Measurements from ENCODE around the gene PANK2. TPM values are rescaled to one million over a fixed set of nuclear protein-coding genes. Genes with fewer than 3 reads are reported as not detected.
"Not testable (repeated sequence)": the region's sequence is repeated elsewhere in the genome, so short reads cannot be mapped to it uniquely, and the experiment has no call there.

Gene PANK2
- total RNA-seq, 2 experiments from 2014 or later: 76.6 to 80.1 TPM

- Mint-ChIP-seq H3K36me3 (peaks cover 49% of the 10 kb centered on the region), H3K4me1 (peaks cover 3% of the 10 kb centered on the region)
- POLR2A ChIA-PET: no interaction called here
These were observed 80.8 kb downstream of the PANK2 start for GRCh38 chr20:3970016-3970415.

DNA sequence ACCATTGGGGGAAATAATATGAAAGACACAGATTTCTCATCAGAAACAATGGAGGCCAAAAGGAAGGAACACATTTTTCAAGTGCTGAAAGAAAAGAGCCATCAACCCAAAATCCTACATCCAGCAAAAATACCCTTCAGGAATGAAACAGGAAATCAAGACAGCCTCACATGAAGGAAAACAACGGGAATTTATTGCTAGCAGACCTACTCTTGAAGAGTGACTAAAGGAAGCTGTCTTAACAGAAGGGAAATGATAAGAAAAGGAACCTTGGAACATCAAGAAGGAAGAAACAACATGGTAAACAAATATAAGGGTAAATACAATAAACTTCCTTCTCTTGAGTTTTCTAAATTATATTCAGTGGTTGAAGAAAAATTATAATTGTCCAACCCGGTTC is 82.0 kb downstream of the PANK2 start:
- DNase-seq (no peak), ATAC-seq (ENCODE audit: low read depth) (no peak)
- POLR2A ChIA-PET: no interaction called here
- peaks cover 50% of the 10 kb centered on the region for H3K36me3 Mint-ChIP-seq
- no peak overlapping the region for H3K4me3 Mint-ChIP-seq
- H3K9me3 Mint-ChIP-seq: no peaks in the 10 kb centered on the region
- H3K27ac Mint-ChIP-seq: no peak overlapping the region
- H3K4me1 Mint-ChIP-seq: peaks cover 3% of the 10 kb centered on the region
- H3K27me3 Mint-ChIP-seq: no peaks in the 10 kb centered on the region

More at GRCh38 chr20:3970016-3970415, 80.8 kb downstream of the PANK2 start:
- ATAC-seq (ENCODE audit: low read depth) (no peak), DNase-seq (no peak)
- Mint-ChIP-seq H3K27ac (no peak overlapping the region), H3K4me3 (no peak overlapping the region), H3K9me3 (no peaks in the 10 kb centered on the region), H3K27me3 (no peaks in the 10 kb centered on the region)

- ATAC-seq (ENCODE audit: low read depth): no peak
- Mint-ChIP-seq H3K27me3 (no peaks in the 10 kb centered on the region), H3K9me3 (no peaks in the 10 kb centered on the region), H3K36me3 (peaks cover 48% of the 10 kb centered on the region), H3K4me3 (no peak overlapping the region), H3K27ac (no peak overlapping the region), H3K4me1 (peaks cover 3% of the 10 kb centered on the region)
- POLR2A ChIA-PET: no interaction called here
- no peak for DNase-seq
These were observed 83.0 kb downstream of the PANK2 start for GRCh38 chr20:3972161-3972560.

- H3K27ac Mint-ChIP-seq; ATAC-seq (ENCODE audit: low read depth); DNase-seq; H3K4me1 Mint-ChIP-seq; H3K27me3 Mint-ChIP-seq; POLR2A ChIA-PET; H3K9me3 Mint-ChIP-seq; H3K4me3 Mint-ChIP-seq: not testable (repeated sequence)
- H3K36me3 Mint-ChIP-seq: peaks cover 43% of the 10 kb centered on the region
These were observed 83.4 kb downstream of the PANK2 start for GRCh38 chr20:3972631-3973030.

DNA sequence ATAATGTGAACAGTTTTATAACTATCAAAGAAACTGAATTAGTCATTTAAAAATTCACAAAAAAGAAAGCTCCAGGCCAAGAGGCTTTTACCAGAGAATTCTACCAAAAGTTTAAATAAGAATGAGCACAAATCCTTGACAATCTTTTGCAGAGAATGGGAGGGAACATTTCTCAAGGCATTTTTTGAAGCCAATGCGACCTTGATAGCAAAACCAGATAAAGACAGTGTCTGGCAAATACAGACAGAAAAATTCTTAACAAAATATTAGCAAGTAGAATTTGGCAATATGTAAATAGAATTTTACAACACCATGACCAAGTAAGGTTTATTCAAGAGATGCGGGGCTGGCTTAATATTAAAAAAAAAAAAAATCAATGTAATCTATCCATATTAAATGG is 84.5 kb downstream of the PANK2 start:
- Mint-ChIP-seq H3K4me1 (peaks cover 1% of the 10 kb centered on the region), H3K4me3 (no peak overlapping the region), H3K27me3 (no peaks in the 10 kb centered on the region), H3K27ac (no peak overlapping the region), H3K36me3 (peaks cover 39% of the 10 kb centered on the region), H3K9me3 (no peaks in the 10 kb centered on the region)
- DNase-seq: no peak
- POLR2A ChIA-PET: no interaction called here
- no peak for ATAC-seq (ENCODE audit: low read depth)

- POLR2A ChIA-PET: no interaction called here
- ATAC-seq (ENCODE audit: low read depth) (no peak), DNase-seq (no peak)
- Mint-ChIP-seq H3K27me3 (no peaks in the 10 kb centered on the region), H3K4me3 (no peak overlapping the region), H3K27ac (no peak overlapping the region), H3K9me3 (no peaks in the 10 kb centered on the region), H3K4me1 (peaks cover 19% of the 10 kb centered on the region), H3K36me3 (peaks cover 24% of the 10 kb centered on the region)
These were observed 87.3 kb downstream of the PANK2 start for GRCh38 chr20:3976511-3976910.

Small RNA genes lying within 50 kb of the gene (microRNA-seq; reads per million reads assigned to microRNA genes)
- gene MIR103A2 (not detected), gene MIR103B2 (not detected)

Other genes starting within 250 kb of the PANK2 start
- not detected for gene GFRA4, start 226.0 kb upstream of the PANK2 start, total RNA-seq
- gene ADAM33, start 207.4 kb upstream of the PANK2 start, total RNA-seq: not detected
- gene SIGLEC1, start 176.8 kb upstream of the PANK2 start, total RNA-seq: under 1 TPM; 0.20 to 0.25 TPM
- not detected for gene HSPA12B, start 156.7 kb upstream of the PANK2 start, total RNA-seq
- gene ADISSP, start 121.6 kb upstream of the PANK2 start, total RNA-seq: 10 to 100 TPM; 21.9 to 22.1 TPM
- gene SPEF1, start 107.9 kb upstream of the PANK2 start, total RNA-seq: not detected
- 10 to 100 TPM; 63.3 to 65.7 TPM for gene CENPB, start 102.6 kb upstream of the PANK2 start, total RNA-seq
- 100 to 1,000 TPM; 263 to 264 TPM for gene CDC25B, start 93.1 kb upstream of the PANK2 start, total RNA-seq
- 10 to 100 TPM; 11.1 to 12.5 TPM for gene AP5S1, start 68.8 kb upstream of the PANK2 start, total RNA-seq
- gene MAVS, start 42.6 kb upstream of the PANK2 start, total RNA-seq: 10 to 100 TPM; 36.3 to 36.8 TPM
- 10 to 100 TPM; 17.7 to 21.6 TPM for gene RNF24, start 126.2 kb downstream of the PANK2 start, total RNA-seq